HG03457 (cell line): ENCODE results near the gene PLBD1.

Source experiments
- ATAC-seq: cut with Tn5 transposase; IDR thresholded peaks from one replicate; pipeline ENCODE4 v1.9.1; 2021; ENCODE audit warnings: moderate number of reproducible peaks; ENCODE audit not compliant: unreplicated experiment

Gene PLBD1

DNA sequence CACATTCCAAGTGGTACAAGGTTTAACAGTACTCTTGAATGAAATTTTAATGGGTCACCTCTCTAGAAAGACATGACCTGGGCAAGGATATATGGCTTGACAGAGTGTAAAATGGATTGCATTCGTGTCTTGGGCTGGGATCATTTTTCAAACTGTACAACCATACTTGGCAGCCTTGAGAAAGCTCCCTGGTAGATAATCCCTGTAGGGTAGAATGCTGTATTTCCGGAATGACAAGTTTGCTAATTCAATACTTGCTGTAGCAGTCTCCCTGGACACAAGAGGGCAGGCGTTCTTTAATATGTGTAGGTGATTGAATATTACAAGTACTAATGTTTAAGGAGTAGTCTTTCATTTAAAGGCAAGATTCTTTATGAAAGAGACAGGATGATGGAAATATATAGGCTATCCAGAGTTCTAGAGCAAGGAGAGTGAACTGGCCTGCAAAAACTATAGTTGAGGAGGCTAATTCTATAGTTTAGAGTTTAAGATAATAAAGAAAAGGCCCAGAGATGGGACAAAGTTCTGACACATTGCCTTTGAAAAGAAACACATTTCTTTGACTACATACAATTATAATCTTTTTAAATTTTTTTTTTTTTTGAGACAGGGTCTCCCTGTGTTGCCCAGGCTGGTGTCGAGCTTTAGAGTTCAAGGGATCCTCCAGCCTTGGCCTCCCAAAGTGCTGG, 53.4 kb downstream of the PLBD1 start:
- no peak for ATAC-seq

- no peak for ATAC-seq
Observed at GRCh38 chr12:14510574-14510973, 57.1 kb downstream of the PLBD1 start.

GRCh38 chr12:14505626-14506596, 61.8 kb downstream of the PLBD1 start:
- ATAC-seq = no peak

GRCh38 chr12:14495326-14495725, 72.4 kb downstream of the PLBD1 start:
- ATAC-seq = no peak

DNA sequence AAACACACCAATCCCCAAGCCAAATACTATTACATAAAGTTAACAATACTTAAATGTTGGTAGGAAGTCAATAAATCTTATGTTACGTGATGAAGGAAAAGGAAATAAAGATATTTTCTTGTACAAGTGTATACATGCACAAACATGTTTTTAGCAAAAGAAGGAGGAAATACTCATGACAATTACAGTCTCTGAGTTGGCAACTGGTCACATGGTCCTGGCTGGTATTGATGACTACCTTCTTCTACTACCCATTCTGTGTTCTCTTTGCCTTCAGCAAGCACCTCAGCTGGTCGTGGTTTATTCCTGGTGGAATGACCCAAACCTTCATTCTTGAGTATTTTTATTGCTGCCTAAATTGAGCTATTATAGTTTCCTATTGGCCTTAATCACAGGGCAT, 84.8 kb downstream of the PLBD1 start:
- ATAC-seq = no peak

DNA sequence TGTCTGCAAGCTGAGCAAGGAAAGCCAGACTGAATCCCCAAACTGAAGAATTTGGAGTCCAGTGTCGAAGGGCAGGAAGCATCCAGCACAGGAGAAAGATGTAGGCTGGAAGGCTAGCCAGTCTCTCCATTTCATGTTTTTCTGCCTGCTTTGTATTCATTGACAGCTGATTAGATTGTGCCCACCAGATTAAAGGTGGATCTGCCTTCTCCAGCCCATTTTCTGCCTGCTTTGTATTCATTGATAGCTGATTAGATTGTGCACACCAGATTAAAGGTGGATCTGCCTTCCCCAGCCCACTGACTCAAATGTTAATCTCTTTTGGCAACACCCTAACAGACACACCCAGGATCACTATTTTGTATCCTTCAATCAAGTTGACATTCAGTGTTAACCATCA, 85.3 kb downstream of the PLBD1 start:
- ATAC-seq = no peak

GRCh38 chr12:14481201-14481600, 86.5 kb downstream of the PLBD1 start:
- ATAC-seq = no peak

DNA sequence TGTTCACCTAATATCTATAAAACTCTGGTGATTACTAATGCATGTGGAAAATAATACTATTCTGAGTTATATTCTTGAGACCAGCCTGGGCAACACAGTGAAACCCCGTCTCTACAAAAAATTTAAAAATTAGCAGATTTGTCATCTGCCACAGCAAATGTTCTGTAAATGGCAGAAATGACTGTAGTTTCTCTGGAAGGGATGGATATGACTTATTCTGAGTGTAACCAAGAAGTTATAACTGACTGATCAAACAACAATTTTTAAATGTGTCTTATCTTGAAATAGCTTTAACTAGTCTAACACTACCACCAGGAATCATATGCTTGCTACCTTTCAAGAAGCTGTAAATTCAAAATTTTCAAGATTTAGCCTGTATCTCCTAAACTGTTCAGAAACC, 88.7 kb downstream of the PLBD1 start:
- ATAC-seq = no peak

DNA sequence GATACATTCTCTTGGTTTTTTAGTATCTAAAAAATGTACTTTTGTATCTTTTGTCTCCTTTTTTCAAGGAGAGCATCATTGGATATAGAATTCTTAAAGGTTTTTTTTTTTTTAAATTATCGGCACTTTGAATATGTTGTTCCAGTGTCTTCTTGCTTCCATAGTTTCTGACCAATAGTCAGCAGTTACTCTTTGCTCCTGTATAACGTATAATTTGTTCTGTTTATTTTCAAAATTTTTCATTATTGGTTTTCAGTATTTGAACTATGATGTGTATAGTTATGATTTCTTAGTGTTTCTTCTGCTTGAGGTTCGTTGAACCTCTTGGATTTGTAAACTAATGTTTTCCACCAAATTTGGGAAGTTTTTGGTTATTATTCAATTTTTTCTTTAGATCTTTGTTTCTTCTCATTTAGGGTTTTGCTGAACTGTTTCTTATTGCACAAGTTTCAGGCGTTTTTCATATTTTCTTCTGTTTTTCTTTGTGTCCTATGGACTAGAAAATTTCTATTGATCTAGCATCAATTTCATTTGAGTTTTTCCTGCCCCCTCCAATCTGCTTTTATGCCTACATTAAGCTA, 93.9 kb downstream of the PLBD1 start:
- ATAC-seq = no peak

- ATAC-seq = no peak
Observed at GRCh38 chr12:14471497-14471896, 96.2 kb downstream of the PLBD1 start.

- ATAC-seq = no peak
Observed at GRCh38 chr12:14460212-14460841, 107.4 kb downstream of the PLBD1 start.

GRCh38 chr12:14454098-14454907, 113.4 kb downstream of the PLBD1 start:
- ATAC-seq = no peak
